Hematopoietic multipotent progenitor cell (in vitro differentiated cells): ENCODE data around the gene KRTAP5-3. TPM values are rescaled to one million over a fixed set of nuclear protein-coding genes. Genes with fewer than 3 reads are reported as not detected.
"Not testable (repeated sequence)": the region's sequence is repeated elsewhere in the genome, so short reads cannot be mapped to it uniquely, and the experiment has no call there.

Experiments used
- DNase-seq, 3 donors: peaks; one replicate each; pipeline ENCODE4 v3.0.0-alpha.2; 2011 to 2015; ENCODE audit warnings: low read depth in 2 of 3, low spot score in 2 of 3
- total RNA-seq: library from RNA; depleted of rRNA; stranded (reverse); fragments of >200 nt; gene quantifications from one replicate; pipeline ENCODE4 v1.2.3, GENCODE V29; 2012

Gene KRTAP5-3
- total RNA-seq, 1 donor = not detected

DNA sequence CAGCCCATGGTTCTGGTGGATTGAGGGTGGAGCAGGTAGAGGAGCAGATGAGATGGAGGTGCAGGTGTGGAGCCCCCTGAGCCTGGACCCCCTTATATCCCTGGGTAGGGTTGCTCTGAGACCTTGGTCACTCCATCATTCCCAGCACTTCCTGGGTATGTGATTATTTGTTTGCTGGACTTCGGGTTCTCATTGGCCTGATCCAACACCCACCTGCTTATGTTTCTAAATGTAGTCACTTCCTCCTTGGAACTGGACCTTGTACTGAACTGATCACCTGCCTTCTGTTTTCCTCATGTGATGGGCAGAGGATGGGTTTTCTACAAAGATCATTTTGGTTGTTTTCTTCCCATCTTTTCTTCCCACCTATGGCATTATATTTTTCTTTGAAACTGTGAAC, 13.8 kb upstream of the KRTAP5-3 start, which contains the start of gene KRTAP5-4:
TSS of gene KRTAP5-4 (minus strand) at position 53 of the 400 bp plus-strand sequence. CDS start at position 8, 45 bp downstream.
- no peak for DNase-seq

DNA sequence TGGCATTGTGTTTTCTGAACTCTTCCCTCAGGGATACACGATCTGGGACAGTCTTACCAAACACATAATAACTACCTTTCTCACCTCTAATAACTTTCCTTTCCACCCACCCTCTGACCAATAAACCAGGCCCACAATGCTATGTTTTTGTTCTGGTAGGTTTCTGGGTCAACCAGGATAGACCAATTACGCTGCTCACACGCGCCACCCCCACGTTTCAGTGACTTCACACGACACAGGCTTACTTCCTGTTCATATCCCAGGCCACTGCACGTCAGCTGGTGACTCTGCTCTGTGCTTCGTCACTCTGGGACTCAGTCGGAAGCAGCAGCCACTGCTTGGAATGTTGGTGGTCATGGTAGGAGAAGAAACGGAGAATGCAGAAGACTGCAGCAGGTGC, 11.2 kb upstream of the KRTAP5-3 start:
- DNase-seq = no peak

DNA sequence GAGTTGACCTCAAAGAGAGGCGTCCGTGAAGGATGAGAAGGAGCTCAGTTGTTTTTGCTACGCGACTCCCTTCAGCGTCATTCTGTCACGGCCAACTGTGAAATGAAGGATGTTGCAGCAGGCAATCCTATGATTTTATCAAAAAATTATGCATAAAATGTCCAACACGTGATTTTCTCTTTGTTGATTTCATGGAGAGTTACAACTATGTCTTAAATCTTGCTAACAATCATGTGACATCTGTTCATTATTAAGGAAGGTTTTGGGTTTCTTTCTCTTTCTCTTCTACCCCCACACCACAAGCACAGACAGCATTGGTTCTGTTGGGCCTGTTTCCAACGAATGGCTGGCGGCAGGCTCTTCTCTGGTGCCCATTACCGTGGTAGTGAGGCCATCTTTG, 10.0 kb upstream of the KRTAP5-3 start:
- DNase-seq = no peak

DNA sequence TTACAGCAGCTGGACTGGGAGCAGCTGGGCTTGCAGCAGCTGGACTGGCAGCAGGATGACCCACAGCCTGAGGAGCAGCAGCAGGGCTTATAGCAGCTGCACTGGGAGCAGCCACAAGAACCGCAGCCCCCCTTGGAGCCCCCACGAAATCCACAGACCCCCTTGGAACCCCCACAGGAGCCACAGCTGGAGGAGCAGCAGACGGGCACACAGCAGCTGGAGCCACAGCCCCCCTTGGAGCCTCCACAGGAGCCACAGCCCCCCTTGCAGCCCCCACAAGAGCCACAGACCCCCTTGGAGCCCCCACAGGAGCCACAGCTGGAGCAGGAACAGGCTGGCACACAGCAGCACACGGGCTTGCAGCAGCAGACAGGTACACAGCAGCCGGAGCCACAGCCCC, 362 bp downstream of the KRTAP5-3 start:
- not testable (repeated sequence) for DNase-seq

DNA sequence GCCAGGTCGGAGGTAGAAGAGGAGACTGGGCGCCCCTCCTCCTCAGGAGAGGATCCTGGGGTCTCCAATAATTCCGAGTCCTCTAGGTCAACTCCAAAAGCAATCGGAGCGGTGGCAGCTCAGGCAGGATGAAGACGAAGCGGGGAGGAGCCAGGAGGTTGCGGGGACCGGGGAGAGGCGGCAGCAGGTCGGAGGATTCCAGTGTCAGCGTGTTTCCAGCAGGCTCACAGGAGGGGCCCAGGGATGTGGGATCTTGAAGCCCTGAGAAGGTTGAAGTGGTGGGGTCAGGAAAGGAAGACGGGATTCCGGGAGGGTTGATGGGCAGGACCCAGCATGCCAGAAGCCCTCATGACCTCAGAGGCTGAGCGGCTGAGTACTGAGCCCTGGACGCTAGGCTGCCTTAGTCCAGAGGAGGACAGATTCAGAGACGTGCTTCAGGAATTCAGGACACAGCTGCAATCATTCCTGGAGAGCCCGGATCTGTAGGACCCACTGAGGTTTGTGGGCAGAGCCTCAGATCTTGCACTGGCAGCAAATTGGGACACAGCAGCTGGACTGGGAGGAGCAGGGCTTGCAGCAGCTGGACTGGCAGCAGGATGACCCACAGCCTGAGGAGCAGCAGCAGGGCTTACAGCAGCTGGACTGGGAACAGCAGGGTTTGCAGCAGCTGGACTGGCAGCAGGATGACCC, 962 bp downstream of the KRTAP5-3 start:
- DNase-seq = not testable (repeated sequence)

DNA sequence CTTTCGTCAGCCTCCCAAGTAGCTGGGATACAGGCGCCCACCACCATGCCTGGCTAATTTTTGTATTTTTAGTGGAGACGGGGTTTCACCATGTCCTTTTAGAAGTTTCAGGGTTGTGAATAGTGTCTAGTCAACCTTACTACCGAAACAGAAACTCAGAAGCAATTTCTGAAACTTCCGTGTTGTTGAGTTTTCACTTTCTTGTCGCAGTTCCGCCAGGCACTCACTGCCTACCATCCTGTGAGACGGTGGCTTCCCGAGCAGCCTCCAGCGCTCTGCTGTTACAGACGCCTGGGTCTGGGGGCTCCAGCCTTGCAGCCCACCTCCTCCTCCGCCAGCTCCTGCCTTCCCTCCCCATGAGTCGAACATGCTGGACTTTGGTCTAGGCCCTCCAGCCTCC, 2.3 kb downstream of the KRTAP5-3 start:
- not testable (repeated sequence) for DNase-seq

DNA sequence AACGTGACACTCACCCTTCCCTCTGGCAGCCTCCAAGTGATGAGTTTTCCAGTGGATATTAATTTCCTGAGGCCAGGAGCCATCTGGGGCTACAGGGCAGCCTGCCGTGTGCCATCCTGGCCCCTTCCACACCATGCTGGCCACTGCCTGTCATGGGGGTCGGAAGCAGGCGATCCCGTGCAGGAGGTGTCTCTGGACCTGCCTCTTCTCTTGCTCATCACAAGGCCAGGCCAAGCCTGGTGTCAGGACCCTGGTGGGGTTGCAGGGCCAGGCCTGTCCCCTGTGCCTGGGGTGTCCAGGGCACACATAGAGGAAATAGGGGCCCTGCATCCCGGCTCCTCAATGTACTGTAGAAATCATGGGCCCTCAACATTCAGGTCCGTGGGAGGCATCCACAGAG, 3.6 kb downstream of the KRTAP5-3 start:
- DNase-seq = no peak

DNA sequence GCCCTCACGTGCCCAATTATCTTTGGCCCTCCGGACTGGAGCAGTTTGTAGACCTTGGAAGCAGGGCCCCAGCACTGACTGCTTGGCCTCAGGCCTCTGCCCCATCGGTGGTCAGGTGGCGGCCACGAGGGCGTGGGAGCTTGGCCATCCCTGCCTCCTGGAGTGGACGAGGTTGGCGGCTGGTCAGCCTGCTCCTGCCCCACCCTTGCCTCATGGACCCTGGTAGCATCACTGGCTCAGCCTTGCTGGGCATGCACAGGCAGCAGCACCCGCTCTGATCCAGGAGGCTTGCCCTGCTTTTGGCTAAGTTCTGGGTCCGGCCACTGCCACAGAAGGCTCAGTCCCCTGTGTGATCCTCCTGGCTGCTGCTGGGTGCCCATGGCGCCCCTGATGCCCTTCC, 4.1 kb downstream of the KRTAP5-3 start:
- no peak for DNase-seq

DNA sequence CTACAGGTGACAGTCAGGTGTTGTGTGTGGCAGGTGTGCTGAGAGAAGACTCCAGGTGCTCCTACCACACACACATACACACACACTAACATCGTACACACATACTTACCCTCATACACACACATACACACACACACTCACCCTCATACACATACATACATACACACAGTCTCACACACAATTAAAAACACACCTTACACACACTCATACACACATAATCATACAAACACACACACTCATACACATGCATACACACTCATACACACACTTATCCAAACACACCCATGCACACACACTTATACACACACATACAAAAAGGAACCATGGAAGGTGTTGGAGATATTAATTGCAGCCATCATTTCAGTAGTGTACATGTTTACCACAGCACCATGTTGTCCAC, 4.6 kb downstream of the KRTAP5-3 start:
- DNase-seq = no peak

DNA sequence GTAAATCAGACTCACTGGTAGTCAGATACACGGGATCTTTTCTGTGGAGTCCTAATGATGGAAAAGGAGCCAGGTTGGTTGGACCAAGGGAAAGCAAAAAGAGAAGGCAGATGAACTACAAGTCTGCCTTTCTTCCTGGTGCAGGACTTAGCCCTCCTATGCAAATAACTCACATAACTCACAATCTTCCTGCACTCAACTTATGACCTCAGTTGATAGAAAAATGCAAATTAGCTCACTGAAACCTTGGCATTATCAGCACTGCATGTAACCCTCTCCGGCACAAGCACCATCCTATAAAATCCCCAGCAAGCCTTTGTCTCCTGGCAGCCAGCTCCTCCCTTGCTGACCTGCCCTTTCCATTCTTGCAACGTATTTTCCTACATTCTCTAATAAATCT, 6.6 kb downstream of the KRTAP5-3 start:
- DNase-seq = not testable (repeated sequence)

DNA sequence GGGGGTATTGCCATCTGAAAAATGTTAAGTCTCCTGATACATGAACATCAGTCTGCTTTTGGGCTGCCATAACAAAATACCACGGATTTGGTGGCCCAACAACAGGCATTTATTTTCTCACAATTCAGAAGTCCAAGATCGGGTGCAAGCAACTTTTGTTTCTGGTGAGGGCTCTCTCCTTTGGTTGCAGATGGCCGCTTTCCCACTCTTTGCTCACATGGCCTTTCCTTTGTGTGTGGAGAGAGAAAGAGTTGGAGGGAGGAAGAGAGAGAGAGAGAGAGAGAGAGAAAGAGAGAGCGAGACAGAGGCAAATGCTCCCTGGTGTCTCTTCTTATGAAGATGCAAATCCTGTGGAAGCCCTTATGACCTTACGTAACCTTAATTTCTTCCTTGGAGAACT, 7.6 kb downstream of the KRTAP5-3 start:
- DNase-seq = no peak

DNA sequence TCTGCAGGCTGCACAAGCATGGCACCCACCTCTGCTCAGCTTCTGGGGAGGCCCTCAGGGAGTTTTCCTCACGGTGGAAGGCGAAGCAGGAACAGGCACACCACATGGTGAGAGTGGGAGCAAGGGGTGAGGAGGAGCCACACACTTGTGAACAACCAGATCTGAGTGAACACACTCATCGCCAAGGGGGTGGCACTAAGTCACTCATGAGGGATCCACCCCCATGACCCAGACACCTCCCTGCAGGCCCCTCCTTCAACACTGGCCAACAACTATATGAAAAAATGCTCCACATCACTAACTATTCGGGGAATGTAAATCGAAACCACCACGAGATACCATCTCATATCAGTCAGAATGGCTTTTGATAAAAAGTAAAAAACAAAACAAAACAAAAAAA, 9.4 kb downstream of the KRTAP5-3 start:
- no peak for DNase-seq

DNA sequence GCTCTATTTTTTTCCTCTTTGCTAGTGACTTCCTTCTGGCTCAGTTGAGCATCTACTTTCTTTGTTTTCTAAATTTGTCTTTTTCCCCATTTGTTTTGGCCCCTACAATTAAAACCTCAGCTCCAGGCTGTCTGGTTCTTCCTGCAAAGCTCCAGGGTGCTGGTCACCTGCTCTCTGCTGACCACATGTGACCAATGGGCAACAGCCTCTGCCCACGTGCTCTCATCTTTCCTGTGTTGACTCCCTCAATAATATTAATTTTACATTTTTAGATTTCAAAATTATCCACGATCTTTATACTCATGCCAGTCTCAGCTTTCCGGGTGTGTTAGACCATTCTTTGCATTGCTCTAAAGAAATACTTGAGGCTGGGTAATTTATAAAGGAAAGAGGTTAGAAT, 9.9 kb downstream of the KRTAP5-3 start:
- DNase-seq = not testable (repeated sequence)

DNA sequence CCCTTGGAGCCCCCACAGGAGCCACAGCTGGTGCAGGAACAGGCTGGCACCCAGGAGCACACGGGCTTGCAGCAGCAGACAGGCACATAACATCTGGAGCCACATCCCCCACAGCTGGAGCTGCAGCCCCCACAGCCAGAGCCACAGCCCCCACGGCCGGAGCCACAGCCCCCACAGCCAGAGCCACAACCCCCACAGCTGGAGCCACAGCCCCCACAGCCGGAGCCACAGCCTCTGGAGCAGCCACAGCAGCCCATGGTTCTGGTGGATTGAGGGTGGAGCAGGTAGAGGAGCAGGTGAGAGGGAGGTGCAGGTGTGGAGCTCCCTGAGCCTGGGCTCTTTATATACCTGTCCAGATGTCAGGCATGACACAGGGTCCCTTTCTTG, 10.3 kb downstream of the KRTAP5-3 start, which contains the start of gene KRTAP5-2:
TSS of gene KRTAP5-2 (minus strand) at position 301 of the 387 bp plus-strand sequence. CDS start at position 257, 44 bp downstream.
- no peak for DNase-seq

DNA sequence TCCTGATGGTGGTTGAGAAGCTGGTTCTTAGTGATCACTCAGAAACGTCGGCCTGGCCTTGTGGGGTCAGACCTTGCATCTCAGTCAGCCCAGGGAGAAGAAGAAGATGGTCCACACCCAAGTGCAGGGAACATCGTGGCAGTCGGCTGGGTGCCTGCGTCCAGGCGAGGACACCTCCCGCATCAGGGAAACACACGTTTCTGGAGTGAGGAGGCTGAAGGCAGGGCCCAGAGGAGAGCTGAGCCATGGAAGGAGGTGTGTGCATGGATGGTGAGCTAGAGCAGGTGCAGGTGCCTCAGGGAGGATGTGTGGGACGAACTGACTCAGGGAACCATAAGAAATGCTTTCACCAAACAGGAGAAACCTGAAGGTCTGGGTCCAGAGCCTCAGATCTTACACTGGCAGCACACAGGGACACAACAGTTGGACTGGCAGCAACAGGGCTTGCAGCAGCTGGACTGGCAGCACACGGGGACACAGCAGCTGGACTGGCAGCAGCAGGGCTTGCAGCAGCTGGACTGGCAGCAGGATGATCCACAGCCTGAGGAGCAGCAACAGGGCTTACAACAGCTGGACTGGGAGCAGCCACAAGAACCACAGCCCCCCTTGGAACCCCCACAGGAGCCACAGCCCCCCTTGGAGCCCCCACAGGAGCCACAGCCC, 10.8 kb downstream of the KRTAP5-3 start:
- no peak for DNase-seq

DNA sequence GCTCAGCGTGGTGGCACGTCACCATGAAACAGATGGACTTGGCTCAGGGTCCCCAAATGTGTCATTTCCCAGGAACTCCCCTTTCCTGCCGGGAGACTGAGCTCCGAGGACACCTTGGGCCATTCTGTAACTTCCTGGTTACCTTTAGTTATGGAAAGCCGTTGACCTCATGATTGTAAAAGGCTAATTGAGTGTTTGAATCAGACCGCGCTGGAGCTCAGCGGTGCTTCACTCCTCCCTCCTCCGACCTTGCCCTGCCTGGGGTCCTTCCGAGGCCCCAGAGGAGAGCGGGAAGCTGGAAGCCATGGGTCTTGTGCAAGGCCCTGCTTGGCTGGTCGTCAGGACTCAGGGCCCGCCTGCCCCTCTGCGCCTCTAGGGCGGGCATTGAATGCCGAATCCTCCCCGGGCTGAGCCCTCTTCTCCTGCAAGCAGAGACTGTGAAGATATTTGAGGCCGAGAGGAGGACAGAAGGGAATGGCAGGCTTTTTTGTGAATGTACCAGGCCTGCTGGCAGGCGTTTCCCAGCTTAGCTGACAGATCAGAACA, 11.6 kb downstream of the KRTAP5-3 start:
- DNase-seq = not testable (repeated sequence)

DNA sequence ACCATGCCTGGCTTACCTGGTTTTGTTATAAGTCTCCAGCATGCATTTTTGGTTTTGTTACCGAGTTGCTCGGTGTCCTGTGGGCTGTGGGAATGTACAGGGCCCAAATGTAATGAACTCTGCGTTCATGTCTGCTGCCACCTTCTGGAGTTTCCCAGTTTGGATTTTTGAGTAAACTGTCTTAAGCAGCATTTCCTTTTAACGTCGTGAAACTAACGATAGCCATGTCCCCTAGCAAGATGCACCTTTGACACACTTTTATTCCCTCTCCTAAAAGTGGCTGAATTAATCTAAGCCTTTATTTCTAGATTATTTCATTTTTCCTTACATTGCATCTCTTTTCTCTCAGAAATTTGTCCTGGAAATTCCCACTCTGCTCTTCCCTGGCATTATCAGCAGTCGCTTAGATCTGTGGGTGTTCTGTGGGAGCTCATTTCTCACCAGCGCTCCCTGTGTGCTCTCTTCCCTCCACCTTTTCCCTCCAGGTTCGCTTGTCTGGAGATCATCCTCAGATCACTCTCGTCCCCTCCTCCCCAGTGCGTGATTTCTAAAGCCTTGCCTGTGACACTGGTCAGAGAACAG, 12.2 kb downstream of the KRTAP5-3 start:
- DNase-seq = not testable (repeated sequence)

DNA sequence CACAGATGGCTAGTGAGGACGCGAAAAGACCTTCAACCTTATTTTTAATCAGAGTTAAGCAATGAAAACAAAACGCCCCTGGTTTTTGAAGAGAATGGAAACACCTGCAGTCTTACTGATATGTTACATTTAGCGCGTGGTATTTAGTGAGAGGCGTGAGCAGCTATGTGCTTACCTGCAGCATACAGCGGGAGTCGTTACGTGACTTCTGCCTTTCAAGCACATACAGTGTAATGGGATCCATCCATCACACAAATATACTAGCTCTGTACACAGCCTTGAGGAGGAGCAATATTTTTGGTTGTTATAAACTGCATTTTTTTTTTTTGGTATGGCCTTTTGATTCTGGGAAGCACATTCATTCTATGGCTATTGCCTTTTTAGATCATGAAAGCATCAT, 15.6 kb downstream of the KRTAP5-3 start:
- DNase-seq = no peak

DNA sequence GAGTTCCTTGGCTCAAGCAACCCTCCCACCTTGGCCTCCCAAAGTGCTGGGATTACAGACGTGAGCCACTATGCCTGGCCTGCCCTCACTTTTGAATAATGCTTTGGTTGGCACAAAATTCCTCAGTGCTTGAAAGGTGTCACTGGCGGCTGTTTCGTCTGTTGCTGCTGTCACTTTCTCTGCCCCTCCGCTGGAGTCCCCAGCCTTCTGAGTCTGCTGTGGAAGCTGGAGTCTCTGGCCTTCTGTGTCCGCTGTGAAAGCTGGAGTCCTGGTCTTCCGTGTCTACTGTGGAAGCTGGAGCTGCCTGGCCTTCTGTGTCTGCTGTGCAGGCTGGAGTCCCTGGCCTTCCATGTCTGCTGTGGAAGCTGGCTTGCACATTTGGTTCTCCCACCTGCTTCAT, 18.3 kb downstream of the KRTAP5-3 start:
- no peak for DNase-seq

DNA sequence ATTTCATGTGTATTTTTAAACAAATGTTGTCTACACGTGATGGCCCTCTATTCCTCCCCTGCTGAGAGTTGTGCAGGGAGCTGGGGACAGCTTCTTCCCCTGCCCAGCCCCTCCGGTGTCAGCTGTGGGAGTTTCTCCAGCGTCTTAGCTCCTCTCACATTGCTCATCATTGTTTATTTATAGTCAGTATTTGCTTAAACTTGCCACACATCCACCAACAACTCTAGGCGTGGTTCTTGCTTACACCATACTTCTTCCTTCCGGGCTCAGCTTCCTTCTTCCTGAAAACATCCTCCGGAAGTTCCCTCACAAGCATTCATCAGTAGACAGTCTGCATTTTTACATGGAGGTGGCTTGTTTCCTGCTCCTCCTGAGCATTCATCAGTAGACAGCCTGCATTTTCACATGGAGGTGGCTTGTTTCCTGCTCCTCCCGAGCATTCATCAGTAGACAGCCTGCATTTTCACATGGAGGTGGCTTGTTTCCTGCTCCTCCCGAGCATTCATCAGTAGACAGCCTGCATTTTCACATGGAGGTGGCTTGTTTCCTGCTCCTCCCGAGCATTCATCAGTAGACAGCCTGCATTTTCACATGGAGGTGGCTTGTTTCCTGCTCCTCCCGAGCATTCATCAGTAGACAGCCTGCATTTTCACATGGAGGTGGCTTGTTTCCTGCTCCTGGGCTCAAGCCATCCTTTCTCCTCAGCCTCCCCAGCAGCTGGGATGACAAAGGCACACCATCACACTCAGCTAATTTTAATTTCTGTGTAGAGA, 18.9 kb downstream of the KRTAP5-3 start:
- not testable (repeated sequence) for DNase-seq

DNA sequence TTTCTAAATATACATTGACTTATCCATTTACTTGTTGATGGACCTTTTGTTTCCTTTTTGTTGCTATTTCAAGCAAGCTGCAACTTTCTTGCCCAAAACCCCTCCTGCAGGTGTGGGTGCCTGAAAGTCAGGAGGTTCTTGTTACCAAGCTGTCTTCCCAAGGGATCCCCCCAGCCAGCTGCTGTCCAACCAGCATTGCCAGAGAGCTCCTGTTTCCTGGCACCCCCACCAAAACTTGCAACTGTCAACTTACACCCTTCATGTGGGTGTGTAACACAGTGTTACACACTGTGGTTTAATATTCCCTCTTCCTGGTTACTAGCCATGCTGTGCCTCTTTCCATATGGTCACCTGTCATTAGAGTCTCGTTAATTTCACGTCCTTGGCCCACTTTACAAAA, 21.6 kb downstream of the KRTAP5-3 start:
- no peak for DNase-seq
